MG63 (cell line): ENCODE results near the gene CAPN7. TPM values are rescaled to one million over a fixed set of nuclear protein-coding genes. Genes with fewer than 3 reads are reported as not detected.
"Not testable (repeated sequence)": the region's sequence is repeated elsewhere in the genome, so short reads cannot be mapped to it uniquely, and the experiment has no call there.

Experiments used
- DNase-seq: peaks from one replicate; pipeline ENCODE4 v3.0.0-alpha.2; 2020
- H3K27me3 ChIP-seq: fragments of 250-450 bp; sonication (Bioruptor Pico); 2 replicates; pipeline ENCODE4 v1.5.1; 2020; ENCODE audit warnings: mild to moderate bottlenecking, moderate library complexity
- H3K36me3 ChIP-seq: fragments of 250-450 bp; sonication (Bioruptor Pico); 2 replicates; pipeline ENCODE4 v1.5.1; 2020; ENCODE audit warnings: mild to moderate bottlenecking, moderate library complexity
- H3K4me3 ChIP-seq: fragments of 250-450 bp; sonication (Bioruptor Pico); 2 replicates; pipeline ENCODE4 v1.5.1; 2020; ENCODE audit warnings: mild to moderate bottlenecking, moderate library complexity
- H3K9me3 ChIP-seq: fragments of 250-450 bp; sonication (Bioruptor Pico); 2 replicates; pipeline ENCODE4 v1.5.1; 2020; ENCODE audit warnings: mild to moderate bottlenecking, moderate library complexity
- total RNA-seq: library from RNA; depleted of rRNA; stranded (reverse); fragments of >200 nt; shearing (Covaris generic); gene quantifications from 2 replicates; pipeline ENCODE4 v1.2.3, GENCODE V29; 2014; ENCODE audit warnings: low replicate concordance; rRNA removed

CAPN7 gene
- 9.6 and 11.2 TPM in 2 replicates for total RNA-seq

DNA sequence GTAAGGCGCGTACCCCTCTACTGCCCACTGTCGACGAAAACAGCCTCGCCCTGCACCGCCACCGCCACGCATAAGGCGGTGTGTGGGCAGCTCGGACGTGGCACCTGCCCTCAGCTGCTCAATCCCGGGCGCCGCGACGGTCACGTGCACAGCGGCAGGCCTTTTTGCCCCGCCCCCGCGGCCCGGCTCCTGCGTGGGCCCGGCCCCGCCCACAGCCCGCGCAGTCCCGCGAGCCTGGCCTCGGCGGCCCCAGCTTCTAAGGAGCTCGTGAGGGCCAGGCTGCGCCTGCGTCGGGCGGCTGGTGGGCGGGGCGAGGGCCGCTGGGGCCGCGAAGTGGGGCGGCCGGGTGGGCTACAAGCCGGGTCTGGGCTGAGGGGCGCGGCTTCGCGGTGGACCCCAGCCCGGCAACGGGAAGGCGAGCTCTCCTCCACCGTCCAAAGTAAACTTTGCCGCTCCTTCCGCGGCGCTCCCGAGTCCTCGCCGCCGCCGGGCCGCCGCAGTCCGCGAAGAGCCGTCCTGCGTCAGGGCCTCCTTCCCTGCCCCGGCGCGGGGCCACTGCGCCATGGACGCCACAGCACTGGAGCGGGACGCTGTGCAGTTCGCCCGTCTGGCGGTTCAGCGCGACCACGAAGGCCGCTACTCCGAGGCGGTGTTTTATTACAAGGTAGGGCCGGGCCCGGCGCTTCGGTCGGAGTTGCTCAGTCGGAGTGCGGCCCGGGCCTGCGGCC, at the start of gene CAPN7:
CAPN7 (plus strand) TSS at position 313 of the 728 bp plus-strand sequence; CDS start at position 563, 250 bp downstream.
- peaks cover 14% of the 10 kb centered on the region for H3K36me3 ChIP-seq
- DNase-seq, result peak; percentile 90
- no peaks in the 10 kb centered on the region for H3K27me3 ChIP-seq
- peak within 1 kb of the TSS; percentile 70 for H3K4me3 ChIP-seq
- no peaks in the 10 kb centered on the region for H3K9me3 ChIP-seq

DNA sequence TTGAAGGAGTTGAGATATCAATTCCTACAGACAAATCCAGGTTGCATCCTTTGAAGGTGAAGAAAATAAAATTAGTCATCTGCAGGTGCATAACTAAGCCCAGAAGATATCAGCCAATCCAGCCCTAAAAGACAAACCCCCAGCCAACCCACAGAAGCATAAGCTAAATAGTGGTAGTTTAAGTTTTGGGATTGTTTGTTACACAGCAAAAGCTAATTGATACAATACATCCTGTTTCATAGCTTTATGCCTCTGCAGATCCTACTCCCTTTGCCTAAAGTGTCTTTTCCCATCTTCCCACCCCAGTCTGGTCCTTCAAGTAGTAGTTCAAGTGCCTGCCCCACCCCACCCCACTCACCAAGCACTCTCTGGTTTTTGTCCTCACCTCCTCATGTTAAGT, 48.6 kb upstream of the CAPN7 start:
- peaks cover 9% of the 10 kb centered on the region for H3K27me3 ChIP-seq
- no peak for DNase-seq
- H3K4me3 ChIP-seq, result no peak overlapping the region
- no peaks in the 10 kb centered on the region for H3K9me3 ChIP-seq
- H3K36me3 ChIP-seq, result no peaks in the 10 kb centered on the region

- Histone ChIP-seq H3K4me3 (no peak overlapping the region), H3K36me3 (no peaks in the 10 kb centered on the region), H3K9me3 (no peaks in the 10 kb centered on the region), H3K27me3 (peaks cover 7% of the 10 kb centered on the region; the same call in 1 of the 2 replicates)
- no peak for DNase-seq
Observed at GRCh38 chr3:15159501-15160136, 46.4 kb upstream of the CAPN7 start.

- Histone ChIP-seq H3K36me3 (no peaks in the 10 kb centered on the region), H3K4me3 (no peak overlapping the region)
- no peak for DNase-seq
Observed at GRCh38 chr3:15160662-15161061, 45.4 kb upstream of the CAPN7 start.

GRCh38 chr3:15161133-15161532, 44.9 kb upstream of the CAPN7 start:
- H3K27me3 ChIP-seq, result no peaks in the 10 kb centered on the region; the same call in 1 of the 2 replicates
- no peaks in the 10 kb centered on the region for H3K9me3 ChIP-seq
- no peak for DNase-seq
- no peaks in the 10 kb centered on the region for H3K36me3 ChIP-seq
- H3K4me3 ChIP-seq, result no peak overlapping the region

More at GRCh38 chr3:15160662-15161061, 45.4 kb upstream of the CAPN7 start:
- H3K9me3 ChIP-seq, result no peaks in the 10 kb centered on the region
- no peaks in the 10 kb centered on the region; the same call in 1 of the 2 replicates for H3K27me3 ChIP-seq

DNA sequence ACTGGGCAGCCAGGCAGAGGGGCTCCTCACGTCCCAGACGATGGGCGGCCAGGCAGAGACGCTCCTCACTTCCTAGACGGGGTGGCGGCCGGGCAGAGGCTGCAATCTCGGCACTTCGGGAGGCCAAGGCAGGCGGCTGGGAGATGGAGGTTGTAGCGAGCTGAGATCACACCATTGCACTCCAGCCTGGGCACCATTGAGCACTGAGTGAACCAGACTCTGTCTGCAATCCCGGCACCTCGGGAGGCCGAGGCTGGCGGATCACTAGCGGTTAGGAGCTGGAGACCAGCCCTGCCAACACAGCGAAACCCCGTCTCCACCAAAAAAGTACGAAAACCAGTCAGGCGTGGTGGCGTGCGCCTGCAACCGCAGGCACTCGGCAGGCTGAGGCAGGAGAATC, 42.4 kb upstream of the CAPN7 start:
- H3K36me3 ChIP-seq, H3K9me3 ChIP-seq, H3K27me3 ChIP-seq, DNase-seq, H3K4me3 ChIP-seq: not testable (repeated sequence)

DNA sequence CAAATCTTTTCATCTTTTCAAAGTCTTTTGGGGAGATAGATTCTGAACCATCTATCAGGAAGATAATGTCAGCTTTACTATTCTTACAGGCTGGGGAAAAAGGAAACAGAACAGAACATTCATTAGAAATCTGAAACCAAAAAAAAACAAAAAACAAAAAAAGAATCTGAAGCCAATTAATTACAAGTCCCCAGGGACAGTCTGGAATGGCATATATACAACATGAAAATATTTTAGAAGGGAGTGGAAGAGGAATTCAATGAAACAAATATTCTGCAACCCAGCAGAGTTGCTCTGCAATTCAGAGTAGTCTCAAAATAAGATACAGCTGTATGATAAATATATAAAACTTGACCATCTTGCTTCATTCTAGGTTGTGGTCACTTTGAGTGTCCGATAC, 41.7 kb upstream of the CAPN7 start:
- H3K36me3 ChIP-seq, result no peaks in the 10 kb centered on the region
- no peak overlapping the region for H3K4me3 ChIP-seq
- no peaks in the 10 kb centered on the region for H3K9me3 ChIP-seq
- no peak for DNase-seq
- H3K27me3 ChIP-seq, result no peaks in the 10 kb centered on the region

GRCh38 chr3:15165061-15165460, 41.0 kb upstream of the CAPN7 start:
- no peak overlapping the region for H3K4me3 ChIP-seq
- DNase-seq, result no peak
- H3K9me3 ChIP-seq, result no peaks in the 10 kb centered on the region
- no peaks in the 10 kb centered on the region for H3K36me3 ChIP-seq
- no peaks in the 10 kb centered on the region for H3K27me3 ChIP-seq

GRCh38 chr3:15166391-15166790, 39.7 kb upstream of the CAPN7 start:
- H3K4me3 ChIP-seq, H3K27me3 ChIP-seq, H3K9me3 ChIP-seq, DNase-seq, H3K36me3 ChIP-seq: not testable (repeated sequence)

DNA sequence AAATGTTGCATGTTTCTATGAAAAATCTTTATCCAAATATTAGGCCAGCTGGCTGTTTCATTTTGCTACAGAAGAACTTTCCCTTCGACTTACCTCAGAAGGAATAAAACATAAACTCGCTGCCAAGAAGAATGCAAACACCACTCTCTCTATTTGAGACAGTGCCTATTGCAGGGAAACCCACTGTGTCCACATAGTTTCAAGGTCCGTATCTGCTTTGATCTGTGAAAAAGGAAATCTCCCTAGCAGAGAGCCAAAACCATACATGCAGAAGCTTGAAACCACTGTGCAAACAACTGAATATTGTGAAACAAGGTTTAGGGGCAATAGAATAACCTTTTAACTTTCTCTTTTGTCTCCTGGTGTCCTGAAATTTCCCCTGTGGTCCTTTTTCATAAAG, 35.0 kb upstream of the CAPN7 start:
- no peak for DNase-seq
- Histone ChIP-seq H3K36me3 (no peaks in the 10 kb centered on the region), H3K9me3 (no peaks in the 10 kb centered on the region), H3K27me3 (no peaks in the 10 kb centered on the region; the same call in 1 of the 2 replicates), H3K4me3 (no peak overlapping the region)

DNA sequence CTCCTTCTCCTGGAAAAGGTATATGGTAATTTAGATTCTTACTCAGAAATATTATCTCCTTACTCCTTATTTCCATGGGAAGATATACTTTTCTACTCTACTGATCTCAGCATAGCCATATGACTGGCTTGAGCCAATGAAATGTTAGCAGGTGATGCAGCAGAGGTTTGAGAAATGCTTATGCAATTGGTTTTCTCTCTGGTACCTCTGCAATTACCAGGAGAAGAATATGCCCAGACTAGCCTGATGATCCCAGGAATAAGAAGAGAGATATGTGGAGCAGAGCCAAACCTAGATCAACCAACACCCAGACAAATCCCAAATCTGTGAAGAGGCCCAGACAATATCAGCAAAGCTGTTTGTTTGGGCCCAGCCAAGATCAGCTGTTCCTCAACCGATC, 33.2 kb upstream of the CAPN7 start:
- H3K4me3 ChIP-seq, result no peak overlapping the region
- H3K36me3 ChIP-seq, result no peaks in the 10 kb centered on the region
- H3K27me3 ChIP-seq, result no peaks in the 10 kb centered on the region; the same call in 1 of the 2 replicates
- H3K9me3 ChIP-seq, result no peaks in the 10 kb centered on the region
- DNase-seq, result no peak

GRCh38 chr3:15174953-15175352, 31.1 kb upstream of the CAPN7 start:
- Histone ChIP-seq H3K36me3 (no peaks in the 10 kb centered on the region), H3K9me3 (no peaks in the 10 kb centered on the region), H3K27me3 (peaks cover 3% of the 10 kb centered on the region; the same call in 1 of the 2 replicates), H3K4me3 (no peak overlapping the region)
- DNase-seq, result no peak

- no peak for DNase-seq
- peaks cover 6% of the 10 kb centered on the region; the same call in 1 of the 2 replicates for H3K27me3 ChIP-seq
- no peaks in the 10 kb centered on the region for H3K9me3 ChIP-seq
- H3K36me3 ChIP-seq, result no peaks in the 10 kb centered on the region
- no peak overlapping the region for H3K4me3 ChIP-seq
Observed at GRCh38 chr3:15175605-15176004, 30.4 kb upstream of the CAPN7 start.

DNA sequence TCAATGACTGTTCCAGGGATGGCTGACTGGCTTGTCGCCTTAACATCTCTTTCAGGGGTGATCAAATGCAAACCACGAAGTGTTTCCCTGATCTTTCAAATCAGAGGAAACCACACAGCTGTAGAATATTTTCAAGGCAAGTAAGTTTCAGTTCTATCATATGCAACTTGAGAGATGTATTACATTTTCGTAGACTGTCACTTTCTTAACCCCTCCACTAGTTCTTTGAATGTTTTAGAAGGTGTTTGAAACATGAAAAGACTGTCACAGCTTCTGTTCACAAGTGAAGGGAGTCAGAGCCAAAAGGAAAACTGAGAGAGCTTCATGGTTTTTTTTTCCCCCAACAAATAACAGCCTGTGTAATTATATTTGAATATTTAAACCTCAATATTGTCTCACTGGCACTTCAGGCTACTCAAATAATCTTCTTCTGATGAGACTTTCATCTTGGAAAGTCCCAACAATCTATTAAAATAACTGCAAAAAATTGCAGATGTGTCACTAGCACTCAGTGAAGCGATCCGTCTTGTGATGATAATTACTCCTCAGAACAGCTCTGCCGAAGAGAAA, 25.9 kb upstream of the CAPN7 start:
- no peaks in the 10 kb centered on the region for H3K36me3 ChIP-seq
- H3K9me3 ChIP-seq, result no peaks in the 10 kb centered on the region
- H3K4me3 ChIP-seq, result no peak overlapping the region
- DNase-seq, result no peak
- H3K27me3 ChIP-seq, result peaks cover 13% of the 10 kb centered on the region; the same call in 1 of the 2 replicates

DNA sequence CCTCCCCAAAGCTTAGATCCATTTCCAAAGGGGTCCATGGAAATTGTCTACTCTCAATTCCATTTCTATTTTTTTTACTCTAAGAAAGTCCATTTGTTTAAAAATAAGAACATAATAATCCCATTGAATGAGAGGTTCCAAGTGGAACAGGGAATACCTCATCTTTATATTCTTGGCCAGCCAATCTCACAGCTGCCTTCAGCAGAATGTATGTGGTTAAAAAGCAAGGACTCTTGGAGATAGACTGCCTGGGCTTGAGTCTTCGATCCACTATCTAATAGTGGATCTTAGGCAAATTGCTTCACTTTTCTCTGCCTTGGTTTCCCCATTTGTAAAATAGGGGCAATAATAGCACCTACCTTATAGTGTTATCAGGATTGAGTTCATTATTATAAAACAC, 24.5 kb upstream of the CAPN7 start:
- Histone ChIP-seq H3K27me3 (peaks cover 16% of the 10 kb centered on the region; the same call in 1 of the 2 replicates), H3K4me3 (no peak overlapping the region), H3K36me3 (no peaks in the 10 kb centered on the region), H3K9me3 (no peaks in the 10 kb centered on the region)
- no peak for DNase-seq

DNA sequence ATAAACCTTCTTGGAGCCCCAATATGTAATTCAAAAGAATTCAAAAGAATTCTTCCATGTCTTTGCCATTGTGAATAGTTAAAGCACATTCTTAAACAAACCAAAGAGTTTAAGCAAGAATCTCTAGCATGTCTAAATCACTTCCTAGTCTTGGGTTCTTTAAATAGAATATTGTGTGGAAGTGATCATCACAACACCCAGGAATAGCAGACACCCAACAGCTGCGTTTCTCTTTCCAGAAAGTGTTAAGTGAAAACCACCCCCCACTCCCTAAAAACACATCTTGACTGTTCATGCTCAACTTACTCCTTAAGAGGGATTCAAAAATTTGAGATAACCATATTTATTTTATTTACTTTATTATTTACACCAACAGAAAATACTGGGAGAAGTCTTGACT, 24.1 kb upstream of the CAPN7 start:
- Histone ChIP-seq H3K9me3 (no peaks in the 10 kb centered on the region), H3K36me3 (no peaks in the 10 kb centered on the region), H3K27me3 (peaks cover 16% of the 10 kb centered on the region; the same call in 1 of the 2 replicates), H3K4me3 (no peak overlapping the region)
- no peak for DNase-seq

- Histone ChIP-seq H3K4me3 (no peak overlapping the region), H3K9me3 (no peaks in the 10 kb centered on the region), H3K27me3 (peaks cover 16% of the 10 kb centered on the region; the same call in 1 of the 2 replicates), H3K36me3 (no peaks in the 10 kb centered on the region)
- no peak for DNase-seq
Observed at GRCh38 chr3:15183011-15183410, 23.0 kb upstream of the CAPN7 start.
